ENCODE results near the gene ASTE1.
"Not testable (repeated sequence)": the region's sequence is repeated elsewhere in the genome, so short reads cannot be mapped to it uniquely, and the experiment has no call there.

The ASTE1 gene

GRCh38 chr3:131008326-131008725 is 18.3 kb downstream of the ASTE1 start:
- DNase-seq = no peak

DNA sequence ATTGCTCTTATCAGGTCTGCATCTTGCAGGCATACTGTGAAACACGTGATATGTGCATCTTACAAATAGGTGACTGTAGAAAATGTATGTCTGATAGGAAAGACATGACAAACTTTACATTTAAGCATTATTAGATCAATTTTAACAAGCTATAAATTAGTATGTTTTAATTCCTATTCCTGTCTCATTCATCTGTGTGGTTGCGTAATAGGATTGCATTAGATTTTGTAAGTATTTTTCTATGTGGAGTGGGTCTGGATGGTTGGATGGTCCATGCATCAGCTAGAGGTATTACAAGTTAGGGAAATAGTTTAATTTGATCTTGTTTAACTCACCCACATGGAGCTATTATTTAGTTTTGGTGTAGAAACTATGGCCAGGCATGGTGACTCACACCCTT is 18.8 kb downstream of the ASTE1 start:
- DNase-seq = no peak

GRCh38 chr3:131007256-131007655 is 19.4 kb downstream of the ASTE1 start:
- DNase-seq = no peak

GRCh38 chr3:131004603-131005002 is 22.0 kb downstream of the ASTE1 start:
- DNase-seq = no peak

GRCh38 chr3:131001071-131001470 is 25.6 kb downstream of the ASTE1 start:
- DNase-seq = no peak

GRCh38 chr3:130997289-130997688 is 29.3 kb downstream of the ASTE1 start:
- no peak for DNase-seq

GRCh38 chr3:130992344-130992743 is 34.3 kb downstream of the ASTE1 start:
- no peak for DNase-seq

DNA sequence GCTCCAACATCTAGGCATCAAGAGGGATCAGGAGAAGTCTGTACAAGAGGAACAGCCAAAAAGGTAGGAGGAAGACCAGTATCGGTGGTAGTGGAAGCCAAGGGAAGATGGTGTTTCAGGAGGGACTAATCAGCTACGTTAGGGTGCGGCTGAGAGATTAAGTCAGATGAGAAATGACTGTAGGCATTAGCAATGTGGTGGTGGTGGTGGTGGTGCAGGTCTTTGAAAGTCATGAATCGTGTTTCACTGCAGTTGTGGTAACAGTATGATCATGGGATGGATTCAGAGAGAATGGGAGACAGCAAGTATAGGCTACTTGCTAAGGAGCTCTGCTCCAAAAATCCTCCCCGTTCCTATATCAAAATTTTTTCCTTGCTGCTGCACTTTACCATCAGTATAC is 35.5 kb downstream of the ASTE1 start:
- DNase-seq = no peak

- DNase-seq = peak; percentile 13
These were observed 36.3 kb downstream of the ASTE1 start for GRCh38 chr3:130990282-130990681.

- no peak for DNase-seq
These were observed 45.2 kb downstream of the ASTE1 start for GRCh38 chr3:130981469-130981868.

DNA sequence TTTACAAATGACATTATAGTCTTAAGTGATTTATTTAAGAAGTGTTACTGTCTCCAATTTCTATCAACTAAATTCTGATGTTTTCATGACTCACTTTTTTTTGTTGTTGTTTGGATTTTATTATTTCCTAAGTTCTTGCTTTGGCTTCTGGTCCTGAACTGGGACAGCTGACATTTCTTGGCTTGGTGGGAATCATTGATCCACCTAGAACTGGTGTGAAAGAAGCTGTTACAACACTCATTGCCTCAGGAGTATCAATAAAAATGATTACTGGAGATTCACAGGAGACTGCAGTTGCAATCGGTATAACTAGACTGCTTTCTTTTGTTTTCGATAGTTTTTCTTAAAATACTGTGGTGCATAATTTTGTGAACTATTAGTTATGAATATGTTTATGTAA is 47.5 kb downstream of the ASTE1 start:
- no peak for DNase-seq

GRCh38 chr3:130976706-130977105 is 49.9 kb downstream of the ASTE1 start:
- DNase-seq = no peak

GRCh38 chr3:130975251-130975650 is 51.4 kb downstream of the ASTE1 start:
- no peak for DNase-seq

- no peak for DNase-seq
These were observed 52.4 kb downstream of the ASTE1 start for GRCh38 chr3:130974201-130974600.

GRCh38 chr3:130973406-130973805 is 53.2 kb downstream of the ASTE1 start:
- no peak for DNase-seq

DNA sequence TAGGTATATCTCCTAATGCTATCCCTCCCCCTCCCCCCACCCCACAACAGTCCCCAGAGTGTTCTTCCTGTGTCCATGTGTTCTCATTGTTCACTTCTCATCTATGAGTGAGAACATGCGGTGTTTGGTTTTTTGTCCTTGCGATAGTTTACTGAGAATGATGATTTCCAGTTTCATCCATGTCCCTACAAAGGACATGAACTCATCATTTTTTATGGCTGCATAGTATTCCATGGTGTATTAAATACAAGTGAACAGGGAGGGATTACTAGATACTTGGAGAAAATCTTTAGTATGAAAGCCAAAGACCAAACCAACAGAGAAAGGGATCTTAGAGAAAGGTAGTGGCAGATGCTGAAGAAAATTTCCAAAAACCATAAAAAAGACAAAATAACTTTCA is 54.0 kb downstream of the ASTE1 start:
- not testable (repeated sequence) for DNase-seq

GRCh38 chr3:130971208-130971607 is 55.4 kb downstream of the ASTE1 start:
- DNase-seq = no peak

DNA sequence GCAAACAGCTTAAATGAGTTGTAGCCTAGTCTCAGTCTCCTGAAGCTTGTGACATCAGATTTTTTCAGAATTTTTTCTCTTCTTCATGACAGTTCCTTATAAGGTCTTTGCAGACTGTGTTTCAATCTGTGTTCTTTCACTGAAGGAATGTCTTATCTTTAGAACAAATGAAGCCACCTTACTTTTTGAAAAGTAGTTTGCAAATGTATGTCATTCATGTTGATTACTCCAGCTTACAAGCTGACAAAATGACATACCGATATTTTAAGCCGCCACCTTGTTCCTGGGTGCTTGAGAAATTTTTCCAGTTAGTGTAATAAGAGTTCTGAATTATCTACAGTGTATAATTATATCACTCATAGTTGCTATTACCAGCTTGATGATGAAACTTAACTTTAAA is 57.0 kb downstream of the ASTE1 start:
- no peak for DNase-seq

DNA sequence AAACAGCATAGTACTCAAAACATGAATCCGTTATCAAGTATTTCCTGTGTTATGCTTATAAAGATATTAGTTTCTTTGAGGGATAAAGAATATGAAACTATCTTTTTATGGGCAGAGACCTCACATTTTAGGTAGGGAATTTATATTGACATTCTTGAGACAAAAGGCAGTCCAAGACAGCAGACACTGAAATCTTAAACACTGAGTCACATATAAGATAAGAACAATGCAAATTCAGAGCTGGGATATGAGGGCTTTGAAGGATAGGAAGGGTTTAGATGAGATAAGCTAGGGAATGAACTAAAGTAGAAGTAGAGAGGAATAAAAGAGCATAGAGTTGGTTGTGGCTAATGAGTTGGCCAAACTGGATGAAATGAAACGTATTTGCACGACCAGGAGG is 58.4 kb downstream of the ASTE1 start:
- no peak for DNase-seq

GRCh38 chr3:130967281-130967680 is 59.3 kb downstream of the ASTE1 start:
- DNase-seq = no peak

DNA sequence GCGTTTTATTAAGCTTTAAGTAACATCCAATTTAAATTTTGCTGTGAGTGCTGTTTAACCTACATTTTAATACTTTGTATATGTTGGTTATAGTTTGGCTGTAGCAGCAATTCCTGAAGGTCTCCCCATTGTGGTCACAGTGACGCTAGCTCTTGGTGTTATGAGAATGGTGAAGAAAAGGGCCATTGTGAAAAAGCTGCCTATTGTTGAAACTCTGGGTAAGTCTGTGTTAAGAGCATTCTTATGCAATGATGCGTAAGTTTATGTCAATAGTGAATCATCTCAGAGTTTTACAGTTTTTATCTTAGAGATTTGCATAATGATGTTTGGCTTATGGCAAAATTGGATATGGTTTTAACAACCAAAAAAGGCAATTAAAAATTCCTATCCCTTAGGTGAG is 62.7 kb downstream of the ASTE1 start:
- DNase-seq = peak; percentile 83

All from kidney glomerular epithelial cell (primary cell).